NCI-H1436 (cell line): ENCODE results near the gene SND1.

Experiments used
- DNase-seq: peaks from one replicate; lab custom pipeline; 2025; lab: John Stamatoyannopoulos, UW

SND1 gene

DNA sequence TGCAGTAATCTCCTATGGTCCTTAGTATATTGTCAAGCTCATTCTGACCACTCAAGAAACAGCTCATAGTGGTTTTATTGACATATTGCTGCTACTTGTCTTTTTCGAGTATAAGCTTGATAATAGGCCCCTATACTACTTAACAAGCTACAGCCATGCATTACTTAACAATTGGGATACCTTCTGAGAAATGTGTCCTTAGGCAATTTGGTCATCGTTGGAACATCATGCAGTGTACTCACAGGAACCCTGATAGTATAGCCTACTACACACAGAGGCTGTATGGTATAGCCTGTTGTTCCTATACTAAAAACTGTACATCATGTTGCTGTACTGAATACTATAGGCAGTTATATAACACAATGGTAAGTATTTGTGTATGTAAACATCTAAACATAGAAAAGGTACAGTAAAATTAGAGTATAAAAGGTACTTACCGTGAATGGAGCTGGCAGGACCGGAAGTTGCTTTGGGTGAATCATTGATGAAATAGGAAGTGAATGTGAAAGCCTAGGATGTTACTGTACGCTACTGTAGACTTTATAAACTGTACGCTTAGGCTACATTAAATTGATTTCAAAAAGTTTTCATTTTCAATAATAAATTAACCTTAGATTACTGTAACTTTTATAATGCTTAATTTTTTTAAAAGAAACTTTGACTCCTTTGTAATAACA lies 218.4 kb downstream of the SND1 start:
- DNase-seq, result no peak

DNA sequence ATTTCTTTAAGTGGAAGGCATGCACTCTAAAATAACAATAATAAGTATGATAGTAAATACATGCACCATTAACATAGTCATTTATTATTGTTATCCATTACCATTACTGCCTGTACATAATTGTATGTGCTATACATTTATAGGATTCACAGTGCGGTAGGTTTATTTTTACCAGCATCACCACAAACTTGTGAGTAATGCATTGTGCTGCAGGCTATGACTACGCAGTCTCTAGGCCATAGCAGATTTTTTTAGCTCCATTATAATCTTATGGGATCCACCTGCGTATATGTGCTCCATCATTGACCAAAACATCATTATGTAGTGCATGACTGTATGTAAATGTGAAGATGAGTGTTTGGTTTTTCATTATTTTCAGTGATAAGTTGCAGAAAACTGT lies 219.2 kb downstream of the SND1 start:
- DNase-seq, result no peak

DNA sequence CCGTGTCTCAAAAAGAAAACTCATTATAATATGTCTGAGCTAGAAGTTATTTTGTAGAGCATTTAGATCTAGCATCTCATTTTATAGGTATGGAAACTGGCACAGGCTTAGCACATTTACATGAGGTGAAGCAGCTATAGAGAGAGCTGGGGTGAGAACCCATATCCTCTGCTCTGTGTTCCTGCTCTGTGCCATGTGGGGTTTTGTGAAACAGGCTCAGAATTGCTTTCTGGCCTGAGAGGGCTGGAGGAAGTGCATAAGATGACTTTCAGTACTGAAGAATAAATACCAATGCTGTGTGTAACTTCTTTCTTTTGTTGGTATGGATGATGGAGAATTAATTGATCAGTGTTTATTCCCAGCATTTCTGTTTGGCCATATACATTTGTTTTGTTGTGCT lies 220.1 kb downstream of the SND1 start:
- DNase-seq, result no peak

GRCh38 chr7:127873151-127873550 lies 221.2 kb downstream of the SND1 start:
- no peak for DNase-seq

GRCh38 chr7:127873715-127874636 lies 222.0 kb downstream of the SND1 start:
- DNase-seq, result no peak

- no peak for DNase-seq
Measured at GRCh38 chr7:127874951-127875608, 223.1 kb downstream of the SND1 start.

- no peak for DNase-seq
Measured at GRCh38 chr7:127876393-127876792, 224.4 kb downstream of the SND1 start.

DNA sequence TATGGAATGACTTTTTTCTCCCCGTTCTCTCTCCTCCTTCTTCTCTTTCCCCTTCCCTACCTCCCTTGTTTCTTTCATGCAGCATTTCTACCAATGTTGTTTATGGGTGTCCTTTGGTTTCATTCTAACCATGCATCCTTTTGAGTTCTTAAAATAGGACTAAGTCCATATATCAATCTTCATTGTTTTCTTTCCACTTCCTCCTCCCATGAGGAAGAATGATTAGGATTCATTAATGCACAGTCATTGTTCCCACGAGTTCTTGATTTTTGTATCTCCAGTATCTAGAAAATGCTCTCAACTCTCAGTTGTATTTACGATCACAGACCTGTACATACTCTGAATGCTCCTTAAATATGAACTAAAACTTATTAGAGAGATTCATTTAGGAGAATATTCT lies 226.0 kb downstream of the SND1 start:
- DNase-seq, result no peak

- DNase-seq, result no peak
Measured at GRCh38 chr7:127878791-127879190, 226.8 kb downstream of the SND1 start.

- DNase-seq, result no peak
Measured at GRCh38 chr7:127879436-127879835, 227.4 kb downstream of the SND1 start.

DNA sequence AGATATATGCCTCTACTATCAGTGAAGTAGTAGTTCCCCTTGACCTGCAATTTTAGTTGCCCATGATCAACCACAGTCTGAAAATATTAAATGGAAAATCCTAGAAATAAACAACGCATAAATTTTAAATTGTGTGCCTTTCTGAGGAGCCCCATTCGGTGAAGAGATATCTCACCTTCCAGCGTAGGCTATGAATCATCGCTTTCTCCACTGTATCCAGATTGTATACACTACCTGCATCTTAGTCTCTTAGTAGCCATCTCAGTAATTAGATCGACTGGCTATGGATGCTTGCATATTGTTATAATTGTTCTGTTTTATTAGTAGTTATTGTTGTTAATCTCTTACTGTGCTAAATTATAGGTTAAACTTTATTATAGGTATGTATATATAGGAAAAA lies 227.9 kb downstream of the SND1 start:
- DNase-seq, result no peak

DNA sequence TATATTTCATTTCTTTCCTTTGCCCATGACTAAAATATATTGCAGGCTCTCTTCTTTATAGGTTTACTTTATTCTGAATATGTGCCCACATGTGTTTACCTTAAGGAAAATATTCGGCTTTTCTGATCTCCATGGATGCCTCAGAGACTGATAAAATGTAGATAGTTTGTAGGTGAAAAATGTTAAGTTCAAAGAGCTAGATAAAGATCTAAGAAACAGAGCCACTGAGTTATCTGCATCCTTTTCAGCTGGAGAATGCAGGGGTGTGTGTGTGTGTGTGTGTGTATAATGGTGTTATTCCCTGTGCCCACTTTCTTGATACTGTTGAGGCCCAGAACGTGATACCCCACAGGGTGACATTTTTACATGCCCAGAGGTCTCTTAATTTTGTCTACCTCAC lies 228.5 kb downstream of the SND1 start:
- no peak for DNase-seq

GRCh38 chr7:127881564-127881963 lies 229.6 kb downstream of the SND1 start:
- no peak for DNase-seq

- DNase-seq, result no peak
Measured at GRCh38 chr7:127882313-127882920, 230.4 kb downstream of the SND1 start.

GRCh38 chr7:127884066-127884559 lies 232.1 kb downstream of the SND1 start:
- DNase-seq, result no peak

- DNase-seq, result no peak
Measured at GRCh38 chr7:127885222-127885772, 233.3 kb downstream of the SND1 start.

GRCh38 chr7:127885843-127886242 lies 233.8 kb downstream of the SND1 start:
- DNase-seq, result no peak

DNA sequence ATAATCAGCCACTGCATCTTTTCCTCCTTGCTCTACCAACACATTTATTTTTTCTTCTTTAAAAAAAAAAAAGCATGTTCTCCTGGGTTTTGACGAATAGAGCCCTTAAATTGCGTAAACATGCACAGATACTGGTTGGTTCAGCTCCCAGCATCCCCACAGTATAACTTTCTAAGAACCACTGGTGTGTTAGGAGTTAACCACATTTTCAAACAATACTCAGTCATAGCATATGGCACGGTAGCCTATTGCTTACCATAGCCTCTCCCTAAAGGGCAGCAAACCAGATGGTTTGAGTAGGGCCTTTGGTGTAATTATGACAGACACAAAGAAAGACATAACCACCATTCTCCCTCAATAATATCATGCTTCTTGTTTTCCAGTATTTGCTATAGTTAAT lies 234.3 kb downstream of the SND1 start:
- no peak for DNase-seq

DNA sequence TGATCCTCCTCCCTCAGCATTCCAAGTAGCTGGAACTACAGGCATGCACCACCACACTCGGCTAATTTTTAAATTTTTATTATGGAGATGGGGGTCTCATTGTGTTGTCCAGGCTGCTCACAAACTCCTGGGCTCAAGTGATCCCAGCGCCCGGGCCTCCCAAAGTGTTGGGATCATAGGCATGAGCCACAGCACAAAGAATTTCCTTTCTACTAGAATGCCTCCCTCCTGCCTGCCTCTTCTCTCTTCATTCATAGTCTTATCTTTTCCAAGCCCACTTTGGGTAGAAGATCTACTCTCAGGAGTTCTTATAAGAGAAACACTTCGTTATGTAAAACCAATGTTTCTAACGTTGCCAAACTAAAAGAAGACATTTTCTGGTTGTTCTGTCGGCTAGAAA lies 235.1 kb downstream of the SND1 start:
- DNase-seq, result no peak

- DNase-seq, result no peak
Measured at GRCh38 chr7:127887631-127888030, 235.6 kb downstream of the SND1 start.

DNA sequence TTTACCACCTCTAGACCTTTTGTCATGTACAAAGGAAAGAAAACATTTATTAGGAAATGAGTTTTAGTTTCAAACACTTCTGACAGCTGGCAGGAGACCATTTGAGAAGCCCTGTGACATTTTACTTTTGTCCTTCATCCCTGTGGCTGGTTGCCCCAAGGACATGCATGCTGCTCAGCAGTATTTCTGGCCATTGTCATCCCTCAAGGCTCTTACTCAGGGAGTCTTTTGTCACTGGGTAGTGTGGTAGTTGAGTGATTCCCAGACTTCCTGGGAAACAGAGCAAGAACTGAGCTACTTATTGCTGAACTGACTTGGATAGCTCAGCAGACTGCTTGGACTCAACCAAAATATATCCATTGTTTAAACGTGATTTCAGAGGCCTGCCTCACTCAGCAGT lies 236.4 kb downstream of the SND1 start:
- no peak for DNase-seq

- no peak for DNase-seq
Measured at GRCh38 chr7:127888825-127889224, 236.8 kb downstream of the SND1 start.
